SK-N-SH (cell line): Measurements from ENCODE around the gene ATP6V0E2. TPM values are rescaled to one million over a fixed set of nuclear protein-coding genes. Genes with fewer than 3 reads are reported as not detected.

Source experiments
- CTCF ChIA-PET: fragments of 300-600, 350-600 bp; formaldehyde crosslinking; extraction: SDS; loops from one replicate; lab custom pipeline; 2021; lab: Yijun Ruan, JAX
- POLR2A ChIA-PET: fragments of 350-600 bp; sonication (Branson Sonifier 250); formaldehyde crosslinking; extraction: SDS; loops from one replicate; lab custom pipeline; 2020; ENCODE audit warnings: antibody characterized with exemption, inconsistent platforms; lab: Yijun Ruan, JAX
- DNase-seq: peaks from one replicate; pipeline ENCODE4 v3.0.0; 2012
- H2AFZ ChIP-seq: fragments of 200-600 bp; sonication (generic); 2 replicates; pipeline ENCODE4 v1.8.1; 2016; ENCODE audit warnings: antibody characterized with exemption, mild to moderate bottlenecking, low read depth
- H3F3A ChIP-seq: fragments of 200-600 bp; sonication (generic); replicated peaks from 2 replicates; pipeline ENCODE3; 2016; ENCODE audit warnings: antibody characterized with exemption, mild to moderate bottlenecking; ENCODE audit not compliant: insufficient read depth
- H3K27ac ChIP-seq, 2 experiments: fragments of 200-500 bp in 1 of 2; fragments of 200-600 bp in 1 of 2; sonication (Bioruptor generic) in 1 of 2; sonication (generic), shearing (Covaris generic) in 1 of 2; 2 replicates each; pipeline versions ENCODE4 v1.5.1 to v1.6.1; 2014 to 2016; ENCODE audit warnings: low read depth in 2 of 2, inconsistent platforms in 1 of 2, low read length in 1 of 2, mild to moderate bottlenecking in 1 of 2, mixed read lengths in 1 of 2
- H3K27me3 ChIP-seq: fragments of 200-600 bp; sonication (generic), shearing (Covaris generic); 2 replicates; pipeline ENCODE4 v1.6.1; 2016; ENCODE audit warnings: mixed run types; ENCODE audit not compliant: insufficient read depth
- H3K36me3 ChIP-seq, 2 experiments: fragments of 200-500 bp in 1 of 2; fragments of 200-600 bp in 1 of 2; sonication (Bioruptor generic) in 1 of 2; sonication (generic) in 1 of 2; replicated peaks in 1 of 2; 2 replicates each; pipeline versions ENCODE3 to v1.5.1; 2014 to 2016; ENCODE audit warnings: low read length in 1 of 2, mild to moderate bottlenecking in 1 of 2; ENCODE audit not compliant: insufficient read depth in 2 of 2, control insufficient read depth in 1 of 2
- H3K4me1 ChIP-seq, 2 experiments: fragments of 200-500 bp in 1 of 2; fragments of 200-600 bp in 1 of 2; sonication (Bioruptor generic) in 1 of 2; sonication (generic), shearing (Covaris generic) in 1 of 2; 2 replicates each; pipeline versions ENCODE4 v1.5.1 to v1.6.1; 2014 to 2016; ENCODE audit warnings: low read depth in 1 of 2, low read length in 1 of 2, mixed run types in 1 of 2; ENCODE audit not compliant: insufficient read depth in 2 of 2, control insufficient read depth in 1 of 2
- H3K4me2 ChIP-seq: fragments of 200-600 bp; sonication (generic), shearing (Covaris generic); 2 replicates; pipeline ENCODE4 v1.6.1; 2017; ENCODE audit warnings: mixed run types
- H3K4me3 ChIP-seq, 2 experiments: fragments of 200-500 bp in 1 of 2; fragments of 200-600 bp in 1 of 2; sonication (Bioruptor generic) in 1 of 2; sonication (generic), shearing (Covaris generic) in 1 of 2; 2 replicates each; pipeline versions ENCODE4 v1.5.1 to v1.8.1; 2014 to 2016; ENCODE audit warnings: low read depth in 2 of 2, inconsistent platforms in 1 of 2, low read length in 1 of 2, mild to moderate bottlenecking in 1 of 2, mixed read lengths in 1 of 2, moderate library complexity in 1 of 2
- H3K79me2 ChIP-seq: fragments of 200-600 bp; sonication (generic); 2 replicates; pipeline ENCODE4 v1.8.1; 2017; ENCODE audit warnings: mild to moderate bottlenecking; ENCODE audit not compliant: insufficient read depth
- H3K9ac ChIP-seq: fragments of 200-600 bp; sonication (generic); 2 replicates; pipeline ENCODE4 v1.6.1; 2017; ENCODE audit warnings: mixed run types
- H3K9me2 ChIP-seq: fragments of 200-600 bp; sonication (generic); 2 replicates; pipeline ENCODE4 v1.6.1; 2017; ENCODE audit warnings: mixed run types
- H3K9me3 ChIP-seq: fragments of 200-600 bp; sonication (generic); 2 replicates; pipeline ENCODE4 v1.6.1; 2017; ENCODE audit warnings: mixed run types, mild to moderate bottlenecking, moderate library complexity
- H4K20me1 ChIP-seq: fragments of 200-600 bp; sonication (generic); 2 replicates; pipeline ENCODE4 v1.6.1; 2017; ENCODE audit warnings: mild to moderate bottlenecking, mixed run types; ENCODE audit not compliant: insufficient read depth
- CHD2 ChIP-seq: fragments of 150-350 bp; IDR thresholded peaks from 2 replicates; pipeline ENCODE4 v1.6.1; 2018; ENCODE audit warnings: low read length; ENCODE audit not compliant: partially characterized antibody
- ELF1 ChIP-seq: IDR thresholded peaks from 2 replicates; pipeline ENCODE4 v1.4.0; 2012
- EZH2phosphoT487 ChIP-seq: fragments of 200-600 bp; sonication (generic); IDR thresholded peaks from 2 replicates; pipeline ENCODE4 v1.6.1; 2017; ENCODE audit warnings: low read depth, mixed run types, mild to moderate bottlenecking, antibody characterized with exemption, moderate library complexity, borderline replicate concordance
- FOSL2 ChIP-seq: IDR thresholded peaks from 2 replicates; pipeline ENCODE4 v1.4.0; 2012; ENCODE audit warnings: low read depth, mild to moderate bottlenecking, moderate library complexity, borderline replicate concordance
- FOXJ3 ChIP-seq: sonication (generic); formaldehyde crosslinking; IDR thresholded peaks from 2 replicates; pipeline ENCODE4 v1.5.1; 2020; ENCODE audit warnings: mild to moderate bottlenecking, missing genetic modification reagents
- FOXM1 ChIP-seq: IDR thresholded peaks from 2 replicates; pipeline ENCODE4 v1.4.0; 2012; ENCODE audit warnings: low read depth, mild to moderate bottlenecking
- GATA2 ChIP-seq: sonication (generic); formaldehyde crosslinking; IDR thresholded peaks from 2 replicates; pipeline ENCODE4 v1.5.0; 2020; ENCODE audit warnings: mild to moderate bottlenecking, missing genetic modification reagents
- IRF3 ChIP-seq: fragments of 150-350 bp; IDR thresholded peaks from 2 replicates; pipeline ENCODE4 v1.6.1; 2016; ENCODE audit warnings: mild to moderate bottlenecking, low read depth, low read length
- MEF2A ChIP-seq: IDR thresholded peaks from 2 replicates; pipeline ENCODE4 v1.4.0; 2012; ENCODE audit warnings: low read depth, borderline replicate concordance
- NFIC ChIP-seq: IDR thresholded peaks from 2 replicates; pipeline ENCODE4 v1.4.0; 2012; ENCODE audit warnings: borderline replicate concordance
- REST ChIP-seq: IDR thresholded peaks from 2 replicates; pipeline ENCODE4 v1.6.1; 2012; ENCODE audit warnings: mild to moderate bottlenecking, low read depth, low read length, moderate library complexity
- RXRA ChIP-seq: IDR thresholded peaks from 2 replicates; pipeline ENCODE4 v1.4.0; 2012; ENCODE audit warnings: low read depth, mild to moderate bottlenecking, borderline replicate concordance
- TCF12 ChIP-seq: IDR thresholded peaks from 2 replicates; pipeline ENCODE4 v1.4.0; 2012
- TEAD4 ChIP-seq: IDR thresholded peaks from 2 replicates; pipeline ENCODE4 v1.4.0; 2012; ENCODE audit warnings: mild to moderate bottlenecking, borderline replicate concordance; ENCODE audit not compliant: insufficient read depth
- USF2 ChIP-seq: fragments of 150-350 bp; IDR thresholded peaks from 2 replicates; pipeline ENCODE4 v1.6.1; 2017; ENCODE audit warnings: antibody characterized with exemption, low read length, low read depth, borderline replicate concordance
- ZBTB33 ChIP-seq: IDR thresholded peaks from 2 replicates; pipeline ENCODE4 v1.4.0; 2012; ENCODE audit warnings: low read depth, borderline replicate concordance
- WGBS: methylation state at CpG from one replicate; pipeline ENCODE4 v1.1.6; 2017; ENCODE audit warnings: low lambda C conversion rate; 5-methylcytosine and 5-hydroxymethylcytosine counted together
- polyA plus RNA-seq, 3 experiments: library from polyadenylated mRNA; depleted of rRNA; stranded (reverse); fragments of >200 nt; gene quantifications; 2 replicates each; pipeline ENCODE4 v1.2.3, GENCODE V29; 2012

The ATP6V0E2 gene
- polyA plus RNA-seq, 1 of the 3 experiments (the other 2 are of a cell fraction): 49.6 TPM

- no peak for TF ChIP-seq RXRA
- TF ChIP-seq REST: no peak
- TF ChIP-seq TEAD4: no peak
- no peak for TF ChIP-seq MEF2A
- no peak for TF ChIP-seq TCF12
- TF ChIP-seq ELF1: no peak
- no peak for TF ChIP-seq FOXJ3 (CRISPR knock-in tag)
- WGBS: 88% methylated on average over 4 of the region's 4 CpGs
- no peak overlapping the region for H3K4me3 ChIP-seq
Observed at GRCh38 chr7:149863500-149863899, 10.3 kb upstream of the ATP6V0E2 start.

GRCh38 chr7:149864023-149864422 is 9.7 kb upstream of the ATP6V0E2 start:
- H3K4me1 ChIP-seq: no peaks in the 10 kb centered on the region
- no peak for DNase-seq
- no peak overlapping the region for H3K4me3 ChIP-seq
- POLR2A ChIA-PET: no interaction called here
- CTCF ChIA-PET: no interaction called here
- H4K20me1 ChIP-seq: no peaks in the 10 kb centered on the region
- H3K79me2 ChIP-seq: no peaks in the 10 kb centered on the region
- H3K9me2 ChIP-seq: no peaks in the 10 kb centered on the region
- H3K27me3 ChIP-seq: no peaks in the 10 kb centered on the region
- no peaks in the 10 kb centered on the region for H3F3A ChIP-seq
- no peak overlapping the region for H3K9ac ChIP-seq
- H3K4me2 ChIP-seq: no peak overlapping the region
- 83% methylated on average over 6 of the region's 8 CpGs for WGBS
- H2AFZ ChIP-seq: no peak overlapping the region
- no peak overlapping the region for H3K27ac ChIP-seq
- H3K9me3 ChIP-seq: no peaks in the 10 kb centered on the region
- H3K36me3 ChIP-seq: peaks cover 4 to 46% of the 10 kb centered on the region in 2 experiments
- TF ChIP-seq USF2 (no peak), ZBTB33 (no peak), IRF3 (no peak), GATA2 (CRISPR knock-in tag) (no peak), NFIC (no peak), EZH2phosphoT487 (no peak), REST (no peak), FOXM1 (no peak), CHD2 (no peak), FOSL2 (no peak)

More at GRCh38 chr7:149863500-149863899, 10.3 kb upstream of the ATP6V0E2 start:
- Histone ChIP-seq H3K27me3 (no peaks in the 10 kb centered on the region), H3F3A (no peaks in the 10 kb centered on the region), H3K27ac (no peak overlapping the region), H3K9ac (no peak overlapping the region), H4K20me1 (no peaks in the 10 kb centered on the region), H3K4me2 (no peak overlapping the region), H3K36me3 (peaks cover 4 to 47% of the 10 kb centered on the region in 2 experiments), H3K79me2 (no peaks in the 10 kb centered on the region), H3K9me3 (no peaks in the 10 kb centered on the region), H3K4me1 (no peaks in the 10 kb centered on the region), H2AFZ (no peak overlapping the region), H3K9me2 (no peaks in the 10 kb centered on the region)
- ChIA-PET POLR2A (no interaction called here), CTCF (interaction anchor here (1.6 kb wide), 1 partner anchor 9 kb away, joined by 4 read pairs; no protein-coding TSS in a partner anchor)
- DNase-seq: no peak
